ENCODE data around the gene NFATC1. TPM values are rescaled to one million over a fixed set of nuclear protein-coding genes. Genes with fewer than 3 reads are reported as not detected.
A peak's percentile ranks its signal among the peaks of the same experiment; 100 is the strongest.

The NFATC1 gene
- total RNA-seq, 6 experiments from 2014 or later: 0.57 to 2.0 (median 0.89) TPM

DNA sequence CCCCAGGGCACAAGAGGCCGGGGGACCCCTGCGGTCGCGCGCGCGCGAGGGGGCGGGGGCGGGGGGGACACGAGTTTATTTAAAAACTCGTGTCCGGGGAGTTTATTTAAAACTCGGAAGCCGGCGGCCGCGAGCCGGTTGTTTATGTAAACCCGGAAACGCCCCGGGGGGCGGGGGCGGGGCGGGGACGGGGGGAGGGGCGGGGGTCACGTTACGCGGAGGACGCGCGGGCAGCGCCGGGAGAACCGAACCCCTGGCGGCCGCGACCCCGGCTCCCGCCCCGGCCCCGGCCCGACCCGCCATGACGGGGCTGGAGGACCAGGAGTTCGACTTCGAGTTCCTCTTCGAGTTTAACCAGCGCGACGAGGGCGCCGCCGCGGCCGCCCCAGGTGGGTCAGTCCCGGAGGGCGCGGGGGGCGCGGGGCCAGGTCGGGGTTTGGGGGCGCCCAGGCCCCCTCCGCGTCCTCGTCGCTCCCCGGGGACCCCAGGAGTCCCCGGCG lies 4.4 kb downstream of the NFATC1 start:
- no peak for DNase-seq
- Mint-ChIP-seq H3K27ac (no peak overlapping the region), H3K9me3 (no peaks in the 10 kb centered on the region), H3K4me1 (ENCODE audit: low read depth) (no peaks in the 10 kb centered on the region), H3K4me3 (no peak overlapping the region), H3K36me3 (ENCODE audit: low read depth) (no peaks in the 10 kb centered on the region), H3K27me3 (ENCODE audit: insufficient read depth) (peaks cover 1% of the 10 kb centered on the region; the same call in 1 of the 2 replicates)
- TF ChIP-seq CTCF (IDR thresholded peaks at IDR 0.05): no peak

GRCh38 chr18:79400591-79401381 lies 5.1 kb downstream of the NFATC1 start:
- H3K4me3 Mint-ChIP-seq: peak overlapping the region; percentile 58
- H3K27ac Mint-ChIP-seq: no peak overlapping the region
- H3K27me3 Mint-ChIP-seq (ENCODE audit: insufficient read depth): peaks cover 1% of the 10 kb centered on the region; the same call in 1 of the 2 replicates
- H3K4me1 Mint-ChIP-seq (ENCODE audit: low read depth): no peaks in the 10 kb centered on the region
- no peak for DNase-seq
- no peak for TF ChIP-seq CTCF (IDR thresholded peaks at IDR 0.05)
- no peaks in the 10 kb centered on the region for H3K9me3 Mint-ChIP-seq
- H3K36me3 Mint-ChIP-seq (ENCODE audit: low read depth): no peaks in the 10 kb centered on the region

DNA sequence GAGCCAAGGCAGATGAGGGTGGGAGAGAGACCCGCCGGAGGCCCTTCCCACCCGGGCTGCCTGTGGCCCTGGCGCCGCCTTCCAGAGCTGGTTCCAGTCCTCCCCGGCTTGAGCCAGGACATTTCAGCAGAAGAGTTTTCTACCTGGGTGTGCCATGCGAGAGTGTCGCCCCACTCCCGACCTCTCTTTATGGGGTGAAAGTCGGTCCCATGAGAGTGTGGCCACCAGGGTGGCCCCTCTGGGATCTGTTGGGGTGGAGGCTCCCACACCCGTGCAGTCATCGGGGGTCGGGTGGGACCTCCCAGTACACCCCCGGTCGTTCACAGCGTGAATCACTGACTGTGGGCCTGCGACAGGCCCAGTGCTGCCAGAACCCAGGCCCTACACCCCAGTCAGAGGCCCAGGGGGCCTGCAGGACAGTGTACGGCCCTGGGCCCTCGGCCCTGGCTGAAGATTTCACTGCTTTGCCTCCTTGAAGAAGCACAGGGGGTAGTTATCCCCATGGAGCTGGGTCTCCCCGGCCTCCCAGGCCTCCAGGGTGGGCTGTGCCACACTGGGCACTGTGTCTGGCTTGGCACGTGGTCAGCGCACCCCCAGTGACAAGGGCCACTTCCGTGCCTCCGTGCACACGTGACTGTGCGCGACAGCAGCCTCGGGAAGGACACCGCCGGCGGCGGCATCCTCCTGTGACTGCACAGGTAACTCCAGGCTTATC lies 5.9 kb downstream of the NFATC1 start:
- H3K36me3 Mint-ChIP-seq (ENCODE audit: low read depth): no peaks in the 10 kb centered on the region; the same call in 1 of the 2 replicates
- H3K27ac Mint-ChIP-seq: no peak overlapping the region
- no peak for TF ChIP-seq CTCF (IDR thresholded peaks at IDR 0.05)
- no peak for DNase-seq
- H3K27me3 Mint-ChIP-seq (ENCODE audit: insufficient read depth): no peaks in the 10 kb centered on the region; the same call in none of the 2 replicates
- H3K9me3 Mint-ChIP-seq: no peaks in the 10 kb centered on the region
- no peaks in the 10 kb centered on the region for H3K4me1 Mint-ChIP-seq (ENCODE audit: low read depth)
- H3K4me3 Mint-ChIP-seq: peak overlapping the region; percentile 58; the same call in 1 of the 2 replicates

DNA sequence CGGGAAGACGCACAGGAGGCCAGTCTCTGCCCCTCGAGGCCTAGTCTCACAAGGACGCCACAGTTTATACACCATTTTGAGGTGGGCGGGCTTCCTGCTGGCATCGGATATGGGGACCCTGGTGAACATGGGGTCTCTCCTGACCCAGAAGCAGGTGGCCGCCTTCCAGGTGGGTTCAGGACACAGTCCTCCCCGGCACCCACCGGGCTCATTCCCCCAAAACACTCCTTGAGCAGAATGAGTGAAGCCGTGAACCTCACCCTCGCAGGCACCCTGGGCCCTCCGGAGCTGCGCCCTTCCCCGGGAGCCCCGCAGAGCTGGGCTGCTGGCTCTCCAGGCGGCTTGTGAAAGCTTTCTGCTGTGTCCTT lies 6.5 kb downstream of the NFATC1 start:
- Mint-ChIP-seq H3K27me3 (ENCODE audit: insufficient read depth) (no peaks in the 10 kb centered on the region; the same call in none of the 2 replicates), H3K4me3 (no peak overlapping the region)

More for the DNA sequence above, 6.5 kb downstream of the NFATC1 start:
- Mint-ChIP-seq H3K4me1 (ENCODE audit: low read depth) (no peaks in the 10 kb centered on the region), H3K36me3 (ENCODE audit: low read depth) (no peaks in the 10 kb centered on the region; the same call in 1 of the 2 replicates), H3K27ac (no peak overlapping the region), H3K9me3 (no peaks in the 10 kb centered on the region)
- no peak for TF ChIP-seq CTCF (IDR thresholded peaks at IDR 0.05)
- DNase-seq: no peak

Measured in HFFc6 (cell line).